GM19238 (cell line): ENCODE measurements around the gene SF3A2.

Experiments used
- DNase-seq: peaks from one replicate; pipeline ENCODE4 v3.0.0; 2011; ENCODE audit warnings: low spot score; ENCODE audit not compliant: insufficient read length

The SF3A2 gene

GRCh38 chr19:2207991-2208860 lies 28.4 kb upstream of the SF3A2 start:
- DNase-seq: no peak

DNA sequence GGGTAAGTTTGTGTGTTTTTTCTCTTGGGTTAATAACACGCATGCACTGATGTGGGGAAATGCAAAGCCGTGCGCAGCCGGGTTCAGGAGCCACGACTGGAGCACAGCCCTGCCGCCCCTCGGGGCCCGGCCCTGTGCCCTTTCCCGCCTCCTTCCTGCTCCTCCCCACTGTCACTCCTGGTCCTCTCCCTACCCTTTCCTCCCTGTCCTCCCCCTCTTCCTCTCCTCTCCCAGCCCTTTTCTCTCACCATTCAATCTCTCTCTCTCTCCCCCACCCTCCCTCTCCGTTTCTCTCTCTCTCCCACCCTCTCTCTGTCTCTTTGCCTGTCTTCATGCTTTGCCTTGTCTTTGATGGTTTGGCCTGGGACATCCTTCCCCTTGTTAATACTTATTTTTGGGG lies 27.6 kb upstream of the SF3A2 start:
- no peak for DNase-seq

DNA sequence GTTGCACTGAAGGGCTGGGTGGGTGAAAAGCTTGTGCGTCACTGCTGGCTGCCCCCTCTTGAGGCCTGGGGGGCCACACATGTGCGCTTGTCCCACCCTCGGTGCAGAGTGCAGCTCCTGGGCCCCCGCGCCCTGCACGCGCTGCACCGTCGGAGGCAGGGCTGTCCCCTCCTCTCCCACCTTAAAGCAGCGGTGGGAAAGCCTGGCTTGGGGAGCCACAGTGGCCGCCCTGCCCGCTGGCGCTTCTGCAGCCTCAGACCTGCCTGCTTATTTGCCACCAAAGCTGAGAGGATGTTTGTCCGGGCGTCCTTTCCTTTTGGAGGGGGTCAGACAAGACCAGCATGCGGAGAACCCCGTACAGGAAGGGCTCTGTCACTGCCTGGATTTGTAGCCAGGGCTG lies 27.2 kb upstream of the SF3A2 start:
- no peak for DNase-seq

GRCh38 chr19:2210206-2210605 lies 26.4 kb upstream of the SF3A2 start:
- DNase-seq: no peak

- DNase-seq: no peak
Measured at GRCh38 chr19:2210987-2211740, 25.5 kb upstream of the SF3A2 start.

DNA sequence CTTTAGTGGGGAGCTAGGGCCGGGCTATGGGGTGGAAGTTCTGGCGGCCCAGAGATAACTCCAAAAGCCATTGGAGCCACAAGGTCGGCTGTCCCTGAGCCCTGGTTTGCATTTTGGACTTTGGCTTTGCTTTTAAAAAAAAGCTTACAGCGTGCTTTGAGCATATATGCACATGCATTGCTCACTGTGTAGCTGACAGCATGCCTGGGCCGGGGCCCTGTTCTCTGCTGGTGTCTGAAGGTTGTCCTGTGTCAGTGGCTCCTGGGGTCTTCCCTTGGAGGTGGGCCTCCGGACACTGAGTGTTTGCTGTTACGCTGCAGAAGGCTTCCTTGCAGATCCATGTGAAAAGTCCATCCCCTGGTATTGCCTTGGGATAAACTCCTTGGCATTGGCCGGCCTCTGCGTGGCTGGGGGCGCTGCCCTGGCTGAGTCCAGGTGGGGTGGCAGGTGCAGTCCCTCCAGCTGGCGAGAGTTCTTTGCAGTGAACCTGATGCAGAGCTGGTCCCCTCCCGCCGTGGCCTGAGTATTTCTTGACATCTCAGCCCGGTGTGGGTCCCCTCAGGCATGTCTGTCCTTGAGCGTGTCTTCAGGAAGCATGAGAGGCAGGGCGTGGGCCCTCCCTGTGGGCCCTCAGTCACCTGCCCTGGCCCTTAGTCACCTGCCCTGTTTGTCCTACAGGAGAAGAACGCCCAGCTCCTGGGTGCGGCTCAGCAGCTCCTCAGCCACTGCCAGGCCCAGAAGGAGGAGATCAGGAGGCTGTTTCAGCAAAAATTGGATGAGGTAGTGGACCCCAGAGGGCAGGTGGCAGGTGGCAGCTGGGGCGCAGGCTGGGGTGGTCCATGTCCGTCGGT lies 23.5 kb upstream of the SF3A2 start:
- DNase-seq: no peak

DNA sequence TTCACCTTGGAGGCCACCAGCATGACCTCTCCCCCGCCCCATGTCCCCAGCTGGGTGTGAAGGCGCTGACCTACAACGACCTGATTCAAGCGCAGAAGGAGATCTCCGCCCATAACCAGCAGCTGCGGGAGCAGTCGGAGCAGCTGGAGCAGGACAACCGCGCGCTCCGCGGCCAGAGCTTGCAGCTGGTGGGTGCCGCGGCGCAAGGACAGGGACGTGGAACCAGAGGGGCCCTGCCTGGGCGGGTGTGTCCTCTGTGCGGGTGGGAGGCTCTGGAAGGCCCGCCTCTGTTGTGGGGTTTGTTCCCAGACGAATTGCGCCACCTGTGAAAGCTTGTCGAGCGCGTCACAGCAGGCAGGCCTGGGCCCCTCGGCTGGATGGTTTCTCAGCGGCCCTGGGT lies 22.8 kb upstream of the SF3A2 start:
- DNase-seq: no peak

DNA sequence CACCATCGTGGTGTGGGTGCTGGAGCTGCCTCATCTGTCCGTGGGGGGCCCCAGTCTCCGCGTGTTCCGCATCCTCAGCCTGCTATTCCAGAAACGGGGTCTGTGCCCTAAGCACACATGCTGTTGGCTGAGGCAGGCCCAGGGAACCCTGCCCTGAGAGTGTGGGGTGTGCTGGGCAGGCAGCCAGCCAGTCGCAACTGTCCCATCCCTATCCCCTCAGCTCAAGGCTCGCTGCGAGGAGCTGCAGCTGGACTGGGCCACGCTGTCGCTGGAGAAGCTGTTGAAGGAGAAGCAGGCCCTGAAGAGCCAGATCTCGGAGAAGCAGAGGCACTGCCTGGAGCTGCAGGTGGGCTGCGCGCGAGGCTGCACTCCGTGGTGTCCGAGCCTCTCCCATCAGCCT lies 22.4 kb upstream of the SF3A2 start:
- no peak for DNase-seq

DNA sequence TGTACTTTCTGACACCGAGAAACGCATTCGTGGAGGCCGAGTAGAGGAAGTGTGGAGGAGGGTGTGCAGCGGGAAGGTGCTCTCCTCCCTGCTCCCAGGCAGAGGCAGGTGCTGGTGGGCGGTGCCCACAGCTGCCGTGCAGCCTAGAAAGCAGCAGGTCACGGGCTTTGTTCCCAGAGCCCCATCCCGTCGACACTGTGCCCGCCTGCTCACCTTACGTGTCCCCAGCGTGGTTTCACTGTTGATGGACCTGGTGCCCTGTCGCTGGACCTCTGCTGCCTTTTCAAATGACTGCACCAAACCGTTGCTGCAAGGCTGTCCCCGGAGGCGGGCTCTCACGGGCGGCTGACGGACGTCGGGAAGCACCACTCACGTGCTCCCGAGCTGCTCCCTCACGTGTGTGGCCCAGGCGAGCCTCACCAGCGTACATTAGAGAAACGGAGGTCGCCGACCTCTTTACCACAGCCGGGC lies 21.3 kb upstream of the SF3A2 start:
- no peak for DNase-seq

DNA sequence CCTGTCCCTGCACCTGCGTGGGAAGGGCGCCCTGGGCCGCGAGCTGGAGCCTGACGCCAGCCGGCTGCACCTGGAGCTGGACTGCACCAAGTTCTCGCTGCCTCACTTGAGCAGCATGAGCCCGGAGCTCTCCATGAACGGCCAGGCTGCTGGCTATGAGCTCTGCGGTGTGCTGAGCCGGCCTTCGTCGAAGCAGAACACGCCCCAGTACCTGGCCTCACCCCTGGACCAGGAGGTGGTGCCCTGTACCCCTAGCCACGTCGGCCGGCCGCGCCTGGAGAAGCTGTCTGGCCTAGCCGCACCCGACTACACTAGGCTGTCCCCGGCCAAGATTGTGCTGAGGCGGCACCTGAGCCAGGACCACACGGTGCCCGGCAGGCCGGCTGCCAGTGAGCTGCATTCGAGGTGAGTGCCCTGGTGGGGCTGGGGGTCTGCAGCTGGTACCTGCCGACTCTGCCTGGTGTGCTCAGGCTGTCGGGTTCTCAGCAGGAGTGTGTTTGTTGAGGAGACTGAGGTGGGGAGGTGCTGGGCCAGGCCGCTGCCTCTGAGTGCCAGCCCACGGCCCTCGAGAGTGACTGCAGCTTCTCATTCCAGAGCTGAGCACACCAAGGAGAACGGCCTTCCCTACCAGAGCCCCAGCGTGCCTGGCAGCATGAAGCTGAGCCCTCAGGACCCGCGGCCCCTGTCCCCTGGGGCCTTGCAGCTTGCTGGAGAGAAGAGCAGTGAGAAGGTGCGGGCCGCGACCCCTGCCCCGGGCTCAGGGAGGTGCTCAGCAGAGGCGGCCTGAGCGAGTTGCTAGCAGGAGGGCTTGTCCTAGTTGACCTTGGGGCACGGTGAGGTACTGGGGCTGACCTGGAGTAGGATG lies 20.0 kb upstream of the SF3A2 start:
- DNase-seq: no peak

DNA sequence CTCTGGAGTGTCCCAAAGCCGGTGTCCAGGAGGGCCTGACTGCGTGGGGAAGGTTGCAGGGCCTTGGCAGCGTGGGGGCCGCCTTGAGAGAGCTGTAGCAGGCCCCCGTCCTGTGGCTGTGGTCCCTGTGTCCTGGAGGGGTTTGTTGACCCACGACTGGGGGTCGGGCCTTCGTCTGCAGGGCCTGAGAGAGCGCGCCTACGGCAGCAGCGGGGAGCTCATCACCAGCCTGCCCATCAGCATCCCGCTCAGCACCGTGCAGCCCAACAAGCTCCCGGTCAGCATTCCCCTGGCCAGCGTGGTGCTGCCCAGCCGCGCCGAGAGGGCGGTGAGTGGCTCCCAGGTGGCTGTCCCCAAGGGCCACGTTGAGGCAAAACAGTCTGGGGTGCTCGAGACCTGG lies 19.0 kb upstream of the SF3A2 start:
- no peak for DNase-seq

DNA sequence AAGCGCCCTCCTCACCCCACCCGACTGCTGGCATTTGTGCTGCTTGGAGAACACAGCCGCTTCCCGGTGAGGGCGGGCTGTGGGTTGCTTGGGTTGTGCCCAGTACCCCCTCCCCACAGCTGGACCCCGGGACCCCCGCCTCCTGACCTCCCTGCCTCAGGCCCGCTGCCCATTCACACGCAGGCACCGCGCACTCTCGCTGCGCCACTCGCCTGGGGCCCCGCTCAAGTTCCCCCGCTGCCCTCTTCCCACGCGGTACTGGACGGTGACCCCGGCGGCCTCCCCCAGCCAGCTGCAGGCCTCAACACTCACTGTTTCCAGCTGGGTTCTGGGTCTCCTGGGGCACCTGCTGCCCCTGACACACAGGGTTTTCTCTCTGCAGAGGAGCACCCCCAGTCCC lies 16.9 kb upstream of the SF3A2 start:
- no peak for DNase-seq

DNA sequence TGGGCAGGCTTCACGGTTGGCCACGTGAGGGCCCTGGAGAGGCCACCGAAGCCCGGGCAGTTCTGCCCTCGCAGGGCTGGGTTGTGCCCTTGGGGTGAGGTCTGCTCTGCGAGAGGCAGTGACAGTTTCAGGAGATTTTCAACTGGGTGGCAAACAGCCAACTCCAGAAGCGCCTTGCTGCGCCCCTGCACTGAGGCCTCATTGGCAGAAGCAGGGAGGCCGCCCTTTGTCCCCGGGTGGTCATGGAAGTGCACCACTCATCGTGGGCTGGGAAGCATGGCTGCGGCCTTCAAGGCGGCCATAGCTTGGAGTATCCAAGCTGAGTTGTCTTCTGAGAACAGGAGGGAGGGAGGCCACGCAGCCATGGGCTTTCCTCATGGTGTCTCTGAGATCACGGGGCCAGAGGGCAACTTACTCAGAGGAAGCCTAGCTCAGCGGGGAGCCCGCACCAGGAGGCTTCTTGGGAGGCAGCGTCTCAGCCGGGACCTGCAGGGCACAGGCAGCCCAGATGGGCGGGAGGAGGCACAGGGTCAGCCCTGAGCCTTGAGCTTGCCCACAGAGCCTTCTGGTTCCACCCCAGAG lies 15.3 kb upstream of the SF3A2 start:
- no peak for DNase-seq

DNA sequence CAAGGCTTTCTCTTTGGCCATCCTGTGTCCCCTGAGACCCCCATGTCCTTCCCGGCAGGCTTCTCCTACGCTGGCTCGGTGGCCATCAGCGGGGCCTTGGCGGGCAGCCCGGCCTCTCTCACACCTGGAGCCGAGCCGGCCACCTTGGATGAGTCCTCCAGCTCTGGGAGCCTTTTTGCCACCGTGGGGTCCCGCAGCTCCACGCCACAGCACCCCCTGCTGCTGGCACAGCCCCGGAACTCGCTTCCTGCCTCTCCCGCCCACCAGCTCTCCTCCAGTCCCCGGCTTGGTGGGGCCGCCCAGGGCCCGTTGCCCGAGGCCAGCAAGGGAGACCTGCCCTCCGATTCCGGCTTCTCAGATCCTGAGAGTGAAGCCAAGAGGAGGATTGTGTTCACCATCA lies 14.7 kb upstream of the SF3A2 start:
- DNase-seq: no peak

GRCh38 chr19:2223391-2223790 lies 13.2 kb upstream of the SF3A2 start:
- no peak for DNase-seq

GRCh38 chr19:2223959-2224358 lies 12.7 kb upstream of the SF3A2 start:
- DNase-seq: peak; percentile 67

DNA sequence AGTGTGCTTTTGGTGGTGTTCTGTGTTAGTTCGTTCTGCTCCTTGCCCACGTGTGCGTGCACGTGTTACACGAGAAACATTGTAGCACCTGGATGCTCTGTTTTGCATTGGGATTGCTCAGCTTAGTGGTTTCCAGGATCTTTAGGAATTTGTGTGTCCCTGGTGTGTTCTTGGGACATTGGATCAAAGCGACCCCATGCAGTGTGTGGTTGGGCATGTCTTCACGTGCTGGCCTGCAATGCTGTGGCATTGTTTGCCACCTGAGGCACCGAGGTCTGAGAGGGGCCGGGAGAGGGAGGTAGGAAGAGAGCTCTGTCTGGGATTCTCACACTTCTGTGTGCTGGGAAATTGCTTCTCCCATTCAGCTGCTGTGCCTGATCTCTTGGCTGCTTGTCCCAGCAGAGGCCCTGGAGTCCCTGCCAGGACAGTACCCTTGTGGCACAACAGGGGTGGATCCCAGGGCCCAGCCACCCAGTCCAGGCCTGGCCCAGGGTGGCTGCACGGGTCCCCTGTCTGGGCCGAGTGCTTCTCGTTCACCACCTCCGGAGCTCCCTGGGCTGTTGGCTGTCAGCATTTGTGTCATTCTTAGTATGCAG lies 11.8 kb upstream of the SF3A2 start:
- DNase-seq: no peak

DNA sequence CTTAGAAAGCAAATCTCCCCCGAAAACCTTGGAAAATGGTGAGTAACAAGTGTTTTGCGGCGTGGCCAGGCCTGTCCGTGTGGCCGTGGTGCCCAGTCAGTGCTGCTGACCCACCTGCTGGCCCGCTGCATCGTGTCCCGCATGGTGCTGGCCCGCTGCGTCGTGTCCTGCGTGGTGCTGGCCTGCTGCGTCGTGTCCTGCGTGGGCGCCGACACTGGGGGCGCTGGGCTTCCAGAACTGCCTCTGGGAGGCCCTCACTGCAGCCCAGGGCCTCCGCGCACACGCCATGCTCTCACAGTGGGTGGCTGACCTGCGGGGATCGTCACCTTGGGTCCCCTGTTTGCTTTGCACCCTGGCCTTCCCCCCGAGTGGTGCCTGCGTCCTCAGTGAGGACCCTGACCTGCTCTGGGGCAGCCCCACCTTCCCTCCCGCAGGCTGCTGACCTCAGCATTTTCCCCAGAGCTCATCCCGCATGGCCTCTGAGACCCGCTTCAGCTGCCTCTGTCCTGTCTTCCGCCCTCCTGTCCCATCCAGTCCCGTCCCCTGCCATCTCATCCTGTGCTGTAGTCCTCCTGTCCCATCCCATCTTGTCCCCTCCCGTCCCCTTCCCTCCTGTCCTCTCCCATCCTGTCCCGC lies 11.1 kb upstream of the SF3A2 start:
- no peak for DNase-seq

- DNase-seq: no peak
Measured at GRCh38 chr19:2226051-2226839, 10.4 kb upstream of the SF3A2 start.
